K562 (cell line): ENCODE measurements around the gene SH3RF1.

Experiments
- CBX2 ChIP-seq: fragments of 200-600 bp; sonication (generic); IDR thresholded peaks from one replicate; pipeline ENCODE4 v1.6.1; 2012; ENCODE audit warnings: mild to moderate bottlenecking, low read length, inconsistent platforms; ENCODE audit not compliant: insufficient read depth, poor library complexity, severe bottlenecking
- KDM5B ChIP-seq: fragments of 200-600 bp; sonication (generic); IDR thresholded peaks from 2 replicates; pipeline ENCODE4 v1.6.1; 2012; ENCODE audit warnings: low read depth, mild to moderate bottlenecking, moderate library complexity, low read length, control low read depth, inconsistent platforms; ENCODE audit not compliant: insufficient replicate concordance
- PTRF ChIP-seq: fragments of 450-650 bp; IDR thresholded peaks from 2 replicates; pipeline ENCODE4 v1.6.1; 2016; ENCODE audit warnings: mild to moderate bottlenecking, missing genetic modification characterization, missing compliant biosample characterization
- ZNF197 ChIP-seq: fragments of 200-800 bp; sonication (Bioruptor generic); IDR thresholded peaks from 2 replicates; pipeline ENCODE4 v1.6.1; 2016; ENCODE audit warnings: low read depth, missing genetic modification characterization, missing compliant biosample characterization

- TF ChIP-seq ZNF197 (no peak), KDM5B (no peak), PTRF (tag) (no peak), CBX2 (no peak)
Measured at GRCh38 chr4:169109035-169109675, 161.6 kb downstream of the SH3RF1 start.
